Esophagus squamous epithelium (tissue), 4 donors: ENCODE results near the gene KIF6.
A peak's percentile ranks its signal among the peaks of the same experiment; 100 is the strongest.

Experiments used
- POLR2A ChIP-seq, 4 donors: fragments of 450-650 bp; IDR thresholded peaks; one replicate each; pipeline ENCODE4 v1.6.1; 2017; ENCODE audit warnings: antibody characterized with exemption in 4 of 4, mild to moderate bottlenecking in 4 of 4, moderate library complexity in 3 of 4
- TF ChIP-seq, protein P1 (sequence below), 6 experiments: fragments of 450-650 bp in 4 of 6; fragments of 200-600 bp in 2 of 6; sonication (generic) in 2 of 6; IDR thresholded peaks; one replicate each; pipeline ENCODE4 v1.5.1; 2016 to 2019; ENCODE audit warnings: antibody characterized with exemption in 6 of 6, mild to moderate bottlenecking in 4 of 6, moderate library complexity in 4 of 6

DNA sequence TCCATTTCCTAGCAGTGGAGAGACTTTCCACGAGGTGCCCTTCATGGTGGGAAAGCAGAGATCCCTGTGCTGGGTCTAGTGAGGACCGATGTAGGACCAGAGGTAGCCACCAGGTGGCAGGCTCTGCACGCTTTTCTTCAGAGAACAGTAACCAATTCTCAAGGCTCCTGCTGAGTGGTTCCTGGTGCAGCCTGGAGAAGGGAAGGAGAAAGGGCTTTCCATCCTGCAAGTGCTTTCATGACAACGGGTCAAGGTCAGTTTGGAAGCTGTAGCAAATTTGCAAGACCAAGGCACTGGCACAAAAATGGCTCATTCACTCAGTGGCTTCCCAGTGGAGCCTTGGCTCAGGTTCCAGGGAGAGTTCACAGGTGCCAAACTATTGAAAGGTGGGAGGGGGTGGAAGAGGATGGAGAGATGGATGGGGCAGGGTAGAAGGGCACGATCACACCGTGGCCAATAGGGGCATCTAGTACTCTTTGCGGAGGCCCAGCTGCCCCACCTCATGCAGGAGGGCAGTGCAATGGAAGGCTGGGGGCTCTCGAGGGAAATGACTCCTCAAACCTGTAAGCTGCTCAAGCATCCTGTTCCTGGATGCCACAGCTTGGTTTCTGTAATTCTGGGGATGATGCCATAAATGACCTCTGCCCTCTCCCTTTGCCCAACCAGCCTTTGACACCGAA is 377.2 kb downstream of the KIF6 start:
- TF ChIP-seq, protein P1, sequence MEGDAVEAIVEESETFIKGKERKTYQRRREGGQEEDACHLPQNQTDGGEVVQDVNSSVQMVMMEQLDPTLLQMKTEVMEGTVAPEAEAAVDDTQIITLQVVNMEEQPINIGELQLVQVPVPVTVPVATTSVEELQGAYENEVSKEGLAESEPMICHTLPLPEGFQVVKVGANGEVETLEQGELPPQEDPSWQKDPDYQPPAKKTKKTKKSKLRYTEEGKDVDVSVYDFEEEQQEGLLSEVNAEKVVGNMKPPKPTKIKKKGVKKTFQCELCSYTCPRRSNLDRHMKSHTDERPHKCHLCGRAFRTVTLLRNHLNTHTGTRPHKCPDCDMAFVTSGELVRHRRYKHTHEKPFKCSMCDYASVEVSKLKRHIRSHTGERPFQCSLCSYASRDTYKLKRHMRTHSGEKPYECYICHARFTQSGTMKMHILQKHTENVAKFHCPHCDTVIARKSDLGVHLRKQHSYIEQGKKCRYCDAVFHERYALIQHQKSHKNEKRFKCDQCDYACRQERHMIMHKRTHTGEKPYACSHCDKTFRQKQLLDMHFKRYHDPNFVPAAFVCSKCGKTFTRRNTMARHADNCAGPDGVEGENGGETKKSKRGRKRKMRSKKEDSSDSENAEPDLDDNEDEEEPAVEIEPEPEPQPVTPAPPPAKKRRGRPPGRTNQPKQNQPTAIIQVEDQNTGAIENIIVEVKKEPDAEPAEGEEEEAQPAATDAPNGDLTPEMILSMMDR (IDR thresholded peaks at IDR 0.05) = peak; percentile 56 to 87 (median 78)
- TF ChIP-seq POLR2A (IDR thresholded peaks at IDR 0.05) = no peak
